22Rv1 (cell line): ENCODE data around the gene IFIT2.

Experiments used
- H3K27ac ChIP-seq: fragments of 450-650 bp; 2 replicates; pipeline ENCODE4 v1.5.1; 2017
- CTCF ChIP-seq: fragments of 450-650 bp; IDR thresholded peaks from 2 replicates; pipeline ENCODE4 v1.5.1; 2017; ENCODE audit warnings: mild to moderate bottlenecking
- ZFX ChIP-seq: fragments of 450-650 bp; IDR thresholded peaks from 2 replicates; pipeline ENCODE4 v1.6.1; 2017; ENCODE audit warnings: antibody characterized with exemption, borderline replicate concordance

Gene IFIT2

GRCh38 chr10:89262086-89263051, 39.5 kb upstream of the IFIT2 start:
- TF ChIP-seq ZFX (no peak), CTCF (no peak)
- no peak overlapping the region for H3K27ac ChIP-seq

- TF ChIP-seq ZFX = no peak
- no peak for TF ChIP-seq CTCF
- no peak overlapping the region for H3K27ac ChIP-seq
Measured at GRCh38 chr10:89263091-89263490, 38.8 kb upstream of the IFIT2 start.

GRCh38 chr10:89263531-89263930, 38.3 kb upstream of the IFIT2 start:
- TF ChIP-seq ZFX = no peak
- no peak for TF ChIP-seq CTCF
- H3K27ac ChIP-seq = no peak overlapping the region

GRCh38 chr10:89266721-89267453, 35.0 kb upstream of the IFIT2 start:
- no peak overlapping the region for H3K27ac ChIP-seq
- TF ChIP-seq ZFX (no peak), CTCF (no peak)

- no peak overlapping the region for H3K27ac ChIP-seq
- TF ChIP-seq CTCF = no peak
Measured at GRCh38 chr10:89269433-89270152, 32.3 kb upstream of the IFIT2 start.

- TF ChIP-seq CTCF (no peak), ZFX (no peak)
- H3K27ac ChIP-seq = no peak overlapping the region
Measured at GRCh38 chr10:89270153-89270483, 31.7 kb upstream of the IFIT2 start.
